ENCODE measurements around the gene BORCS5.
A peak's percentile ranks its signal among the peaks of the same experiment; 100 is the strongest.

The BORCS5 gene

GRCh38 chr12:12440784-12441428 lies 84.0 kb downstream of the BORCS5 start:
- DNase-seq, result no peak

- DNase-seq, result no peak
Observed at GRCh38 chr12:12441429-12441807, 84.5 kb downstream of the BORCS5 start.

GRCh38 chr12:12441843-12442461 lies 85.1 kb downstream of the BORCS5 start:
- DNase-seq, result no peak

GRCh38 chr12:12442548-12443071 lies 85.7 kb downstream of the BORCS5 start:
- no peak for DNase-seq

- no peak for DNase-seq
Observed at GRCh38 chr12:12443431-12443878, 86.6 kb downstream of the BORCS5 start.

- no peak for DNase-seq
Observed at GRCh38 chr12:12445165-12445881, 88.4 kb downstream of the BORCS5 start.

GRCh38 chr12:12445882-12446181 lies 89.0 kb downstream of the BORCS5 start:
- DNase-seq, result no peak

- DNase-seq, result no peak
Observed at GRCh38 chr12:12446786-12447185, 89.9 kb downstream of the BORCS5 start.

GRCh38 chr12:12447236-12447635 lies 90.4 kb downstream of the BORCS5 start:
- no peak for DNase-seq

- DNase-seq, result no peak
Observed at GRCh38 chr12:12447837-12448236, 91.0 kb downstream of the BORCS5 start.

GRCh38 chr12:12449533-12450025 lies 92.7 kb downstream of the BORCS5 start:
- DNase-seq, result peak; percentile 56

GRCh38 chr12:12450043-12450471 lies 93.2 kb downstream of the BORCS5 start:
- DNase-seq, result no peak

- no peak for DNase-seq
Observed at GRCh38 chr12:12451098-12451497, 94.2 kb downstream of the BORCS5 start.

GRCh38 chr12:12452326-12452902 lies 95.5 kb downstream of the BORCS5 start:
- no peak for DNase-seq

GRCh38 chr12:12453635-12454034 lies 96.8 kb downstream of the BORCS5 start:
- DNase-seq, result no peak

- no peak for DNase-seq
Observed at GRCh38 chr12:12454315-12454714, 97.4 kb downstream of the BORCS5 start.

- DNase-seq, result no peak
Observed at GRCh38 chr12:12456637-12457036, 99.8 kb downstream of the BORCS5 start.

- no peak for DNase-seq
Observed at GRCh38 chr12:12460935-12461922, 104.4 kb downstream of the BORCS5 start.

GRCh38 chr12:12461923-12462315 lies 105.0 kb downstream of the BORCS5 start:
- no peak for DNase-seq

- DNase-seq, result no peak
Observed at GRCh38 chr12:12465522-12465921, 108.6 kb downstream of the BORCS5 start.

- no peak for DNase-seq
Observed at GRCh38 chr12:12466157-12466556, 109.3 kb downstream of the BORCS5 start.

- DNase-seq, result no peak
Observed at GRCh38 chr12:12467264-12467663, 110.4 kb downstream of the BORCS5 start.

Data from NCI-H1417 treated with DMSO at 0.1 percent for 48 hours (cell line).